ENCODE results near the gene LILRB2.

- TF ChIP-seq EZH2 (IDR thresholded peaks at IDR 0.05; ENCODE audit: low read depth, unreplicated experiment): no peak
- TF ChIP-seq CTCF (conservative IDR thresholded peaks at IDR 0.05; ENCODE audit: low read depth in 2 of 2): no peak
- TF ChIP-seq EZH2phosphoT487 (IDR thresholded peaks at IDR 0.05; ENCODE audit: unreplicated experiment): no peak
Observed at GRCh38 chr19:54299126-54299498, 18.2 kb upstream of the LILRB2 start.

All from GM23338 (cell line).